Mesendoderm (in vitro differentiated cells): Measurements from ENCODE around the gene CRNKL1.

ENCODE experiments used
- DNase-seq: peaks from one replicate; pipeline ENCODE4 v3.0.0; 2013
- H2AK5ac ChIP-seq: 2 replicates; pipeline ENCODE4 v1.6.1; 2013; ENCODE audit warnings: low read length, inconsistent platforms
- H2BK120ac ChIP-seq: 2 replicates; pipeline ENCODE4 v1.6.1; 2013; ENCODE audit warnings: low read depth, mild to moderate bottlenecking, low read length, moderate library complexity, mixed read lengths
- H2BK15ac ChIP-seq: replicated peaks from 2 replicates; pipeline ENCODE4 v1.6.1; 2013; ENCODE audit warnings: low read depth, mild to moderate bottlenecking, moderate library complexity
- H2BK5ac ChIP-seq: 2 replicates; pipeline ENCODE4 v1.6.1; 2013; ENCODE audit warnings: low read length, inconsistent platforms
- H3K18ac ChIP-seq: 2 replicates; pipeline ENCODE4 v1.6.1; 2013; ENCODE audit warnings: mild to moderate bottlenecking, low read length, mixed read lengths
- H3K23ac ChIP-seq: one replicate; pipeline ENCODE4 v1.6.1; 2013; ENCODE audit warnings: low read length
- H3K27ac ChIP-seq: 2 replicates; pipeline ENCODE4 v1.5.1; 2013; ENCODE audit warnings: low read depth, mild to moderate bottlenecking, inconsistent platforms, low read length, moderate library complexity
- H3K27me3 ChIP-seq: 2 replicates; pipeline ENCODE4 v1.6.1; 2013; ENCODE audit warnings: low read length, control low read depth, mild to moderate bottlenecking, inconsistent platforms; ENCODE audit not compliant: insufficient read depth, poor library complexity
- H3K36me3 ChIP-seq: 2 replicates; pipeline ENCODE4 v1.6.1; 2013; ENCODE audit warnings: low read length, inconsistent platforms; ENCODE audit not compliant: control insufficient read depth, insufficient read depth
- H3K4ac ChIP-seq: one replicate; pipeline ENCODE4 v1.6.1; 2013; ENCODE audit warnings: low read depth, mild to moderate bottlenecking, low read length, moderate library complexity
- H3K4me1 ChIP-seq: 2 replicates; pipeline ENCODE4 v1.6.1; 2013; ENCODE audit warnings: low read depth, low read length, inconsistent platforms; ENCODE audit not compliant: control insufficient read depth
- H3K4me2 ChIP-seq: 2 replicates; pipeline ENCODE4 v1.6.1; 2013; ENCODE audit warnings: low read length
- H3K4me3 ChIP-seq: 2 replicates; pipeline ENCODE4 v1.5.1; 2013; ENCODE audit warnings: mild to moderate bottlenecking, low read length
- H3K56ac ChIP-seq: one replicate; pipeline ENCODE4 v1.6.1; 2013; ENCODE audit warnings: low read length
- H3K79me1 ChIP-seq: 2 replicates; pipeline ENCODE4 v1.6.1; 2013; ENCODE audit warnings: low read length, inconsistent platforms
- H3K79me2 ChIP-seq: 2 replicates; pipeline ENCODE4 v1.6.1; 2013; ENCODE audit warnings: mild to moderate bottlenecking, low read length; ENCODE audit not compliant: control insufficient read depth, insufficient read depth
- H3K9ac ChIP-seq: 2 replicates; pipeline ENCODE4 v1.6.1; 2013; ENCODE audit warnings: low read length, inconsistent platforms
- H4K5ac ChIP-seq: one replicate; pipeline ENCODE4 v1.6.1; 2013; ENCODE audit warnings: low read length
- H4K8ac ChIP-seq: one replicate; pipeline ENCODE4 v1.6.1; 2013; ENCODE audit warnings: low read depth, mild to moderate bottlenecking, control low read depth, low read length, moderate library complexity
- WGBS: extraction: QIAGEN DNeasy Blood & Tissue Kit; methylation state at CpG from one replicate; pipeline ENCODE4 v1.1.7; 2013; ENCODE audit warnings: low lambda C conversion rate, missing lambda C conversion rate; ENCODE audit not compliant: insufficient coverage; ENCODE audit errors: extremely low coverage; 5-methylcytosine and 5-hydroxymethylcytosine counted together

CRNKL1 gene

GRCh38 chr20:20031790-20032189 lies 20.5 kb downstream of the CRNKL1 start:
- Histone ChIP-seq H2BK120ac (no peak overlapping the region), H3K4me3 (no peak overlapping the region), H3K9ac (no peak overlapping the region), H4K8ac (no peak overlapping the region), H3K27me3 (no peaks in the 10 kb centered on the region), H2AK5ac (no peak overlapping the region), H3K4me2 (no peak overlapping the region), H3K4ac (no peak overlapping the region), H3K4me1 (no peaks in the 10 kb centered on the region), H2BK5ac (no peak overlapping the region), H3K79me2 (no peaks in the 10 kb centered on the region), H3K18ac (no peak overlapping the region), H2BK15ac (no peak overlapping the region), H3K23ac (no peak overlapping the region), H4K5ac (no peak overlapping the region), H3K79me1 (peaks cover 2% of the 10 kb centered on the region), H3K56ac (no peak overlapping the region), H3K36me3 (no peaks in the 10 kb centered on the region), H3K27ac (no peak overlapping the region)
- WGBS, result no CpG with 5 or more reads among the region's 5 CpGs
- no peak for DNase-seq

GRCh38 chr20:20027284-20027683 lies 25.0 kb downstream of the CRNKL1 start:
- H2BK120ac ChIP-seq, result no peak overlapping the region
- H4K8ac ChIP-seq, result no peak overlapping the region
- H2BK15ac ChIP-seq, result no peak overlapping the region
- no peaks in the 10 kb centered on the region for H3K36me3 ChIP-seq
- no peak overlapping the region for H2BK5ac ChIP-seq
- H3K79me1 ChIP-seq, result peaks cover 7% of the 10 kb centered on the region
- peaks cover 9% of the 10 kb centered on the region for H3K79me2 ChIP-seq
- no peaks in the 10 kb centered on the region for H3K27me3 ChIP-seq
- no CpG with 5 or more reads among the region's 2 CpGs for WGBS
- no peak overlapping the region for H3K23ac ChIP-seq
- no peak overlapping the region for H3K9ac ChIP-seq
- H3K4ac ChIP-seq, result no peak overlapping the region
- H3K4me2 ChIP-seq, result no peak overlapping the region
- no peaks in the 10 kb centered on the region for H3K4me1 ChIP-seq
- no peak overlapping the region for H3K4me3 ChIP-seq
- H3K27ac ChIP-seq, result no peak overlapping the region
- H3K56ac ChIP-seq, result no peak overlapping the region
- H3K18ac ChIP-seq, result no peak overlapping the region
- DNase-seq, result no peak
- H2AK5ac ChIP-seq, result no peak overlapping the region
- no peak overlapping the region for H4K5ac ChIP-seq

- Histone ChIP-seq H3K23ac (no peak overlapping the region), H2BK15ac (no peak overlapping the region), H2BK120ac (no peak overlapping the region), H3K9ac (no peak overlapping the region), H3K18ac (no peak overlapping the region), H4K8ac (no peak overlapping the region), H2BK5ac (no peak overlapping the region), H3K4me2 (no peak overlapping the region), H3K36me3 (no peaks in the 10 kb centered on the region), H3K4me3 (no peak overlapping the region), H3K4ac (no peak overlapping the region), H3K27ac (no peak overlapping the region), H3K79me2 (peaks cover 25% of the 10 kb centered on the region), H2AK5ac (no peak overlapping the region), H3K4me1 (no peaks in the 10 kb centered on the region), H3K56ac (no peak overlapping the region), H3K79me1 (peaks cover 20% of the 10 kb centered on the region), H4K5ac (no peak overlapping the region), H3K27me3 (no peaks in the 10 kb centered on the region)
- peak; percentile 59 for DNase-seq
Measured at GRCh38 chr20:20024942-20025341, 27.3 kb downstream of the CRNKL1 start.

DNA sequence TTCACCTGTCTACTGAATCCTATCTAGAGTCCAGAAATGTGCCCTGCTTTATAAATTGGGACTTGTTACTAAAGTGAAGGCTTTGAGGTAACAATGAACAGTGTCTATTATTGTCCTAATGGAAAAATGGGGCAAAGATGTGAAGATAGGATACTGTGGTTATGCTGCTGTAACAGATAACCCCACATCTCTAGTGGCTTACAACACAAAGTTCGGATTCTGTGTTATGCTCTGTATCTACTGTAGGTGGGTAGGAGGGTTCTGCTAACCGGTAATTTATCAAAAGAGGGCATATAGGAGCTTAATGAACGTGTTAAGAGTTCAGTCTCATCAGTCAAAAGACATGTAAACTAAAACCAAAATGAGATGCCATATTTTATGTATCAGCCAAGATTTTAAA lies 28.9 kb downstream of the CRNKL1 start:
- H3K4me3 ChIP-seq, result no peak overlapping the region
- peaks cover 22% of the 10 kb centered on the region for H3K79me1 ChIP-seq
- no peak overlapping the region for H3K9ac ChIP-seq
- no peaks in the 10 kb centered on the region for H3K36me3 ChIP-seq
- DNase-seq, result no peak
- H3K27ac ChIP-seq, result no peak overlapping the region
- no peak overlapping the region for H3K23ac ChIP-seq
- no peak overlapping the region for H4K8ac ChIP-seq
- H3K4me2 ChIP-seq, result no peak overlapping the region
- H3K79me2 ChIP-seq, result peaks cover 39% of the 10 kb centered on the region
- no peak overlapping the region for H2AK5ac ChIP-seq
- no peak overlapping the region for H2BK5ac ChIP-seq
- WGBS, result no CpG with 5 or more reads among the region's 3 CpGs
- no peaks in the 10 kb centered on the region for H3K27me3 ChIP-seq
- no peak overlapping the region for H2BK120ac ChIP-seq
- no peak overlapping the region for H4K5ac ChIP-seq
- H3K4me1 ChIP-seq, result no peaks in the 10 kb centered on the region
- H2BK15ac ChIP-seq, result no peak overlapping the region
- H3K4ac ChIP-seq, result no peak overlapping the region
- H3K56ac ChIP-seq, result no peak overlapping the region
- H3K18ac ChIP-seq, result no peak overlapping the region

GRCh38 chr20:20022498-20022897 lies 29.8 kb downstream of the CRNKL1 start:
- Histone ChIP-seq H4K5ac (no peak overlapping the region), H3K79me2 (peaks cover 48% of the 10 kb centered on the region), H3K4me1 (no peaks in the 10 kb centered on the region), H3K27me3 (no peaks in the 10 kb centered on the region), H3K18ac (no peak overlapping the region), H3K27ac (no peak overlapping the region), H2AK5ac (no peak overlapping the region), H3K36me3 (no peaks in the 10 kb centered on the region), H3K56ac (no peak overlapping the region), H3K79me1 (peaks cover 26% of the 10 kb centered on the region), H3K23ac (no peak overlapping the region), H3K9ac (no peak overlapping the region), H3K4me2 (no peak overlapping the region), H4K8ac (no peak overlapping the region), H2BK120ac (no peak overlapping the region), H2BK15ac (no peak overlapping the region), H2BK5ac (no peak overlapping the region), H3K4ac (no peak overlapping the region), H3K4me3 (no peak overlapping the region)
- peak; percentile 6 for DNase-seq

DNA sequence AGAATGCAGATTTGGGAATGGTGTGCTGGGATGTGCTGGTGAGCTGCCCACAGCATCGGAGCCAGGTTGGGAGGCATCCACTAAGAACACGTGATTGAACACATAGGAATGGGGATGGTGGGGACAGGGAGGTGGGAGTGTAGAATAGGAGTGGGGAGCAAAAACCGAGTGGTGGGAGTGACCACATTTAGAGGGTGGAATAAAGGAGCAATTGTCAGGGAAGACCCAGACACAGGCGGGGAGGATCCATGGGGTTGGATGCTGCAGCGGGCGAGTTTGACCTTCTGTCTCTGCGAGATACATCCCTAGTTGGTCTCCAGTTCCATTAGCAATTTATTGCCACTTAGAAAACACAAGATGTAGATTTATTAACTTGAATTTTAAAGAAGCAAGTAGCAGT lies 30.4 kb downstream of the CRNKL1 start:
- Histone ChIP-seq H2AK5ac (no peak overlapping the region), H3K4me2 (no peak overlapping the region)
- WGBS, result no CpG with 5 or more reads among the region's 7 CpGs

More for the DNA sequence above, 30.4 kb downstream of the CRNKL1 start:
- Histone ChIP-seq H2BK15ac (no peak overlapping the region), H3K27me3 (no peaks in the 10 kb centered on the region), H3K4me3 (no peak overlapping the region), H4K8ac (no peak overlapping the region), H3K4me1 (no peaks in the 10 kb centered on the region), H3K23ac (no peak overlapping the region), H3K4ac (no peak overlapping the region), H3K9ac (no peak overlapping the region), H3K18ac (no peak overlapping the region), H3K36me3 (no peaks in the 10 kb centered on the region), H2BK120ac (no peak overlapping the region), H3K56ac (no peak overlapping the region), H3K79me2 (peaks cover 49% of the 10 kb centered on the region), H4K5ac (no peak overlapping the region), H3K79me1 (peaks cover 25% of the 10 kb centered on the region), H3K27ac (no peak overlapping the region), H2BK5ac (no peak overlapping the region)
- no peak for DNase-seq
